H1 (cell line): Measurements from ENCODE around the gene ASPG. TPM values are rescaled to one million over a fixed set of nuclear protein-coding genes. Genes with fewer than 3 reads are reported as not detected.
A peak's percentile ranks its signal among the peaks of the same experiment; 100 is the strongest.

Source experiments
- CTCF ChIA-PET: fragments of 300-600 bp; sonication (Branson Sonifier 250); formaldehyde crosslinking; loops from one replicate; lab custom pipeline; 2021; ENCODE audit not compliant: partially characterized antibody; lab: Charles Lee
- POLR2A ChIA-PET: fragments of 300-600 bp; sonication (Branson Sonifier 250); formaldehyde crosslinking; loops from one replicate; lab custom pipeline; 2021; ENCODE audit warnings: inconsistent platforms; ENCODE audit not compliant: partially characterized antibody; lab: Charles Lee
- DNase-seq, 2 experiments: peaks; one replicate each; pipeline versions ENCODE4 v3.0.0 to v3.0.0-alpha.2; 2010 to 2022; ENCODE audit warnings: low spot score in 2 of 2, low read depth in 1 of 2, mixed read lengths in 1 of 2
- FAIRE-seq: peaks from 2 replicates; lab custom pipeline; 2011; peaks lifted over from hg19 to GRCh38; lab: Jason Lieb, UNC
- H2AFZ ChIP-seq: 2 replicates; pipeline ENCODE4 v1.8.1; 2012; ENCODE audit warnings: low read length, inconsistent platforms
- H2AK5ac ChIP-seq: 2 replicates; pipeline ENCODE4 v1.6.1; 2013; ENCODE audit warnings: low read depth, low read length
- H2BK120ac ChIP-seq: replicated peaks from 2 replicates; pipeline ENCODE3; 2013; ENCODE audit warnings: low read depth, low read length, inconsistent platforms
- H2BK12ac ChIP-seq: 2 replicates; pipeline ENCODE4 v1.6.1; 2013; ENCODE audit warnings: low read depth, low read length
- H2BK15ac ChIP-seq: 2 replicates; pipeline ENCODE4 v1.6.1; 2013; ENCODE audit warnings: low read length
- H2BK20ac ChIP-seq: 2 replicates; pipeline ENCODE4 v1.6.1; 2013; ENCODE audit warnings: low read length
- H2BK5ac ChIP-seq: 2 replicates; pipeline ENCODE4 v1.6.1; 2013; ENCODE audit warnings: low read depth, low read length
- H3K14ac ChIP-seq: 2 replicates; pipeline ENCODE4 v1.6.1; 2013; ENCODE audit warnings: inconsistent platforms; ENCODE audit not compliant: insufficient read length
- H3K18ac ChIP-seq: 2 replicates; pipeline ENCODE4 v1.6.1; 2013; ENCODE audit warnings: low read length; ENCODE audit errors: extremely low read depth
- H3K23ac ChIP-seq: 2 replicates; pipeline ENCODE4 v1.6.1; 2013; ENCODE audit warnings: inconsistent platforms; ENCODE audit not compliant: insufficient read length
- H3K23me2 ChIP-seq: 2 replicates; pipeline ENCODE4 v1.6.1; 2013; ENCODE audit warnings: low read depth, low read length
- H3K27ac ChIP-seq: 2 replicates; pipeline ENCODE4 v1.6.1; 2011; ENCODE audit warnings: low read depth, low read length, inconsistent platforms
- H3K27me3 ChIP-seq, 4 experiments: replicated peaks in 1 of 4; 1 replicate in 1 of 4; 2 replicates in 3 of 4; pipeline versions ENCODE4 v1.6.1 to v1.8.1; 2011 to 2013; ENCODE audit warnings: low read length in 3 of 4, mild to moderate bottlenecking in 3 of 4, inconsistent platforms in 2 of 4, mixed read lengths in 2 of 4, moderate library complexity in 1 of 4; ENCODE audit not compliant: control insufficient read depth in 3 of 4, insufficient read depth in 3 of 4; ENCODE audit errors: extremely low read depth in 1 of 4
- H3K36me3 ChIP-seq, 4 experiments: 2 replicates each; pipeline versions ENCODE4 v1.6.1 to v1.8.1; 2011 to 2013; ENCODE audit warnings: mild to moderate bottlenecking in 4 of 4, low read length in 3 of 4, moderate library complexity in 2 of 4, control low read depth in 1 of 4, inconsistent platforms in 1 of 4; ENCODE audit not compliant: insufficient read depth in 4 of 4, control insufficient read depth in 2 of 4
- H3K4ac ChIP-seq: replicated peaks from 2 replicates; pipeline ENCODE3; 2013; ENCODE audit warnings: low read length, low read depth, mixed read lengths, inconsistent platforms; ENCODE audit not compliant: insufficient read length
- H3K4me1 ChIP-seq, 4 experiments: replicated peaks in 1 of 4; 1 replicate in 1 of 4; 2 replicates in 3 of 4; pipeline versions ENCODE4 v1.6.1 to v1.8.1; 2011 to 2013; ENCODE audit warnings: low read length in 3 of 4, inconsistent platforms in 2 of 4, mixed read lengths in 1 of 4; ENCODE audit not compliant: insufficient read depth in 4 of 4, control insufficient read depth in 3 of 4
- H3K4me2 ChIP-seq, 2 experiments: 2 replicates each; pipeline versions ENCODE4 v1.6.1 to v1.8.1; 2011 to 2013; ENCODE audit warnings: low read depth in 2 of 2, low read length in 2 of 2, control low read depth in 1 of 2, inconsistent platforms in 1 of 2, mild to moderate bottlenecking in 1 of 2; ENCODE audit not compliant: insufficient read depth in 1 of 2
- H3K4me3 ChIP-seq, 4 experiments: fragments of 200-600, 300-600 bp in 1 of 4; sonication (generic), shearing (Covaris generic), sonication (Bioruptor Twin) in 1 of 4; 2 replicates each; pipeline versions ENCODE4 v1.5.1 to v1.8.1; 2011 to 2016; ENCODE audit warnings: low read length in 4 of 4, low read depth in 3 of 4, control low read depth in 2 of 4, inconsistent platforms in 2 of 4, mild to moderate bottlenecking in 2 of 4, mixed read lengths in 1 of 4, moderate library complexity in 1 of 4; ENCODE audit not compliant: insufficient read depth in 2 of 4; ENCODE audit errors: extremely low read depth in 1 of 4
- H3K56ac ChIP-seq: replicated peaks from 2 replicates; pipeline ENCODE3; 2013; ENCODE audit warnings: low read depth, mild to moderate bottlenecking, mixed read lengths, low read length, inconsistent platforms; ENCODE audit not compliant: insufficient read length
- H3K79me1 ChIP-seq: 2 replicates; pipeline ENCODE4 v1.6.1; 2013; ENCODE audit warnings: low read depth, low read length, control low read depth
- H3K79me2 ChIP-seq, 2 experiments: 2 replicates each; pipeline versions ENCODE4 v1.6.1 to v1.8.1; 2012 to 2013; ENCODE audit warnings: low read length in 2 of 2, mild to moderate bottlenecking in 2 of 2, inconsistent platforms in 1 of 2; ENCODE audit not compliant: insufficient read depth in 2 of 2, control insufficient read depth in 1 of 2
- H3K9ac ChIP-seq, 4 experiments: replicated peaks in 1 of 4; 1 replicate in 1 of 4; 2 replicates in 3 of 4; pipeline versions ENCODE4 v1.6.1 to v1.8.1; 2011 to 2013; ENCODE audit warnings: low read depth in 3 of 4, low read length in 3 of 4, control low read depth in 2 of 4, mild to moderate bottlenecking in 2 of 4, moderate library complexity in 2 of 4, inconsistent platforms in 1 of 4; ENCODE audit errors: extremely low read depth in 1 of 4
- H3K9me3 ChIP-seq, 2 experiments: 2 replicates each; pipeline versions ENCODE4 v1.6.1 to v1.8.1; 2012 to 2013; ENCODE audit warnings: mild to moderate bottlenecking in 2 of 2, moderate library complexity in 2 of 2, control low read depth in 1 of 2, inconsistent platforms in 1 of 2, low read depth in 1 of 2, low read length in 1 of 2, mixed read lengths in 1 of 2; ENCODE audit not compliant: insufficient read depth in 2 of 2
- H4K20me1 ChIP-seq, 2 experiments: replicated peaks in 1 of 2; 2 replicates each; pipeline versions ENCODE3 to v1.8.1; 2011 to 2013; ENCODE audit warnings: inconsistent platforms in 2 of 2, low read length in 2 of 2, mild to moderate bottlenecking in 1 of 2; ENCODE audit not compliant: insufficient read depth in 2 of 2, control insufficient read depth in 1 of 2
- H4K5ac ChIP-seq: 2 replicates; pipeline ENCODE4 v1.6.1; 2013; ENCODE audit warnings: low read length, low read depth, mixed read lengths, inconsistent platforms; ENCODE audit not compliant: insufficient read length
- H4K8ac ChIP-seq: 2 replicates; pipeline ENCODE4 v1.8.0; 2013; ENCODE audit warnings: mild to moderate bottlenecking, moderate library complexity, low read length, inconsistent platforms; ENCODE audit not compliant: insufficient read depth; ENCODE audit errors: extremely low read depth
- H4K91ac ChIP-seq: replicated peaks from 2 replicates; pipeline ENCODE3; 2013; ENCODE audit warnings: low read length, mixed read lengths, inconsistent platforms; ENCODE audit not compliant: insufficient read length
- ASH2L ChIP-seq: fragments of 200-600, 300-600 bp; sonication (generic); IDR thresholded peaks from one replicate; pipeline ENCODE4 v1.7.1; 2017; ENCODE audit warnings: low read length
- ATF2 ChIP-seq: IDR thresholded peaks from 2 replicates; pipeline ENCODE4 v1.6.1; 2012; ENCODE audit warnings: low read length, inconsistent platforms
- CHD2 ChIP-seq: IDR thresholded peaks from 2 replicates; pipeline ENCODE4 v1.6.1; 2012; ENCODE audit warnings: low read length, improper control_type of control experiment
- EP300 ChIP-seq, 2 experiments: IDR thresholded peaks; 1 replicate in 1 of 2; 2 replicates in 1 of 2; pipeline ENCODE4 v1.6.1; 2011 to 2012; ENCODE audit warnings: low read depth in 2 of 2, low read length in 2 of 2, mild to moderate bottlenecking in 2 of 2, borderline replicate concordance in 1 of 2, inconsistent platforms in 1 of 2, moderate library complexity in 1 of 2
- FOSL1 ChIP-seq: IDR thresholded peaks from 2 replicates; pipeline ENCODE4 v1.6.1; 2011; ENCODE audit warnings: mild to moderate bottlenecking, low read depth, low read length, moderate library complexity; ENCODE audit not compliant: insufficient read depth
- HDAC2 ChIP-seq, 2 experiments: fragments of 300-600 bp in 1 of 2; sonication (generic) in 1 of 2; IDR thresholded peaks; 2 replicates each; pipeline ENCODE4 v1.6.1; 2011 to 2012; ENCODE audit warnings: low read depth in 2 of 2, low read length in 2 of 2, mild to moderate bottlenecking in 2 of 2, moderate library complexity in 2 of 2, borderline replicate concordance in 1 of 2, inconsistent platforms in 1 of 2
- NANOG ChIP-seq: IDR thresholded peaks from 2 replicates; pipeline ENCODE4 v1.6.1; 2011; ENCODE audit warnings: low read length, low read depth, mild to moderate bottlenecking, inconsistent platforms; ENCODE audit not compliant: insufficient read depth, poor library complexity, severe bottlenecking
- RXRA ChIP-seq: IDR thresholded peaks from 2 replicates; pipeline ENCODE4 v1.6.1; 2011; ENCODE audit warnings: low read depth, mild to moderate bottlenecking, low read length, moderate library complexity; ENCODE audit not compliant: insufficient read depth
- SP4 ChIP-seq: IDR thresholded peaks from 2 replicates; pipeline ENCODE4 v1.6.1; 2012; ENCODE audit warnings: low read length, inconsistent platforms
- SUZ12 ChIP-seq: fragments of 200-600 bp; sonication (generic); IDR thresholded peaks from 2 replicates; pipeline ENCODE4 v1.6.1; 2012; ENCODE audit warnings: mild to moderate bottlenecking, inconsistent platforms, low read length, moderate library complexity, mixed read lengths
- WGBS, 2 experiments: shearing (Covaris generic) in 1 of 2; methylation state at CpG; one replicate each; pipeline versions ENCODE4 v1.1.6 to v1.1.7; 2013 to 2015; ENCODE audit warnings: low lambda C conversion rate in 2 of 2, mixed read lengths in 2 of 2, inconsistent platforms in 1 of 2, low coverage in 1 of 2, missing lambda C conversion rate in 1 of 2; ENCODE audit not compliant: insufficient replicate concordance in 2 of 2, insufficient coverage in 1 of 2, insufficient read length in 1 of 2; ENCODE audit errors: extremely low coverage in 1 of 2, missing lambda C conversion rate in 1 of 2; 5-methylcytosine and 5-hydroxymethylcytosine counted together
- polyA plus RNA-seq, 7 experiments: library from polyadenylated mRNA; depleted of rRNA in 3 of 7; stranded (reverse) in 5 of 7; unstranded in 2 of 7; fragments of >200 nt in 5 of 7; fragments of 200-250 nt in 2 of 7; gene quantifications; 1 replicate in 5 of 7; 2 replicates in 1 of 7; 4 replicates in 1 of 7; pipeline versions ENCODE4 v1.2.1 to v1.2.3, GENCODE V29; 2011 to 2013; ENCODE audit warnings: missing spikeins in 2 of 7, mixed read lengths in 2 of 7
- total RNA-seq: library from RNA; stranded (reverse); fragmentation: NEBNext Ultra II Directional; extraction: Animal tissue kit (Norgen Biotek cat#: 25700); gene quantifications from 2 replicates; pipeline ENCODE4 v1.2.1, GENCODE V29; 2021

The ASPG gene
- total and polyA plus RNA-seq, 2 of the 8 experiments (the other 6 are each of a cell fraction or from before 2014, with no cell fraction given), result 0.34 to 0.59 TPM

GRCh38 chr14:104142946-104143470 is 57.5 kb downstream of the ASPG start:
- WGBS, 2 experiments, result 89% methylated on average over 16 of the region's 16 CpGs; no CpG with 5 or more reads in 1 of the 2 experiments
- no peak overlapping the region for H2AK5ac ChIP-seq
- FAIRE-seq (no peak), DNase-seq (no peak)
- H3K23ac ChIP-seq, result no peak overlapping the region
- H3K9ac ChIP-seq, result no peak overlapping the region
- H3K27ac ChIP-seq, result no peak overlapping the region
- no peak overlapping the region; the same call in 1 of the 2 replicates for H4K8ac ChIP-seq
- H2BK15ac ChIP-seq, result no peak overlapping the region
- ChIA-PET CTCF (interaction anchor here (0.7 to 1.5 kb wide), 3 partner anchors 12 to 30 kb away, joined by 3 read pairs; no protein-coding TSS in a partner anchor), POLR2A (no interaction called here)
- peak overlapping the region; percentile 19; the same call in 1 of the 2 replicates for H3K18ac ChIP-seq
- no peak overlapping the region for H3K14ac ChIP-seq
- no peak overlapping the region for H3K56ac ChIP-seq
- peaks cover 0 to 29% (median 22%) of the 10 kb centered on the region in 4 experiments; a peak in 6 of 7 replicates for H3K4me1 ChIP-seq
- H4K5ac ChIP-seq, result no peak overlapping the region
- H2BK20ac ChIP-seq, result no peak overlapping the region
- no peak overlapping the region for H4K91ac ChIP-seq
- H4K20me1 ChIP-seq, result peaks cover 20 to 38% of the 10 kb centered on the region in 2 experiments
- peaks cover 28 to 89% of the 10 kb centered on the region in 2 experiments; a peak in 3 of 4 replicates for H3K79me2 ChIP-seq
- H3K27me3 ChIP-seq, result 0 out of 7 replicates have a peak, but pooled peaks cover 0 to under 1% (median under 1%) of the 10 kb centered on the region in 4 experiments
- no peak overlapping the region for H2AFZ ChIP-seq
- H2BK120ac ChIP-seq, result no peak overlapping the region
- no peaks in the 10 kb centered on the region; a peak in 2 of 8 replicates for H3K36me3 ChIP-seq
- peaks cover 10% of the 10 kb centered on the region; the same call in 1 of the 2 replicates for H3K23me2 ChIP-seq
- H2BK5ac ChIP-seq, result no peak overlapping the region
- no peaks in the 10 kb centered on the region for H3K9me3 ChIP-seq
- H3K4me2 ChIP-seq, result no peak overlapping the region
- H3K4me3 ChIP-seq, result no peak overlapping the region
- peaks cover 23% of the 10 kb centered on the region for H3K79me1 ChIP-seq
- H2BK12ac ChIP-seq, result no peak overlapping the region
- H3K4ac ChIP-seq, result no peak overlapping the region
- no peak for TF ChIP-seq RXRA
- no peak for TF ChIP-seq SP4
- TF ChIP-seq FOSL1, result no peak
- TF ChIP-seq EP300 (IDR thresholded peaks at IDR 0.05; ENCODE audit: borderline replicate concordance in 1 of 2, low read depth in 2 of 2, low read length in 2 of 2), result no peak
- TF ChIP-seq ATF2, result no peak
- TF ChIP-seq HDAC2 (IDR thresholded peaks at IDR 0.05; ENCODE audit: borderline replicate concordance in 1 of 2, low read depth in 2 of 2, low read length in 2 of 2), result no peak
- TF ChIP-seq SUZ12, result no peak
- no peak for TF ChIP-seq ASH2L
- TF ChIP-seq CHD2, result no peak
- no peak for TF ChIP-seq NANOG
